Gastroesophageal sphincter (tissue), 3 donors: Measurements from ENCODE around the gene PDGFB.

Experiments used
- CTCF ChIP-seq, 4 experiments: fragments of 200-600 bp in 2 of 4; fragments of 450-650 bp in 2 of 4; sonication (generic) in 1 of 4; IDR thresholded peaks; one replicate each; pipeline ENCODE4 v1.5.1; 2017 to 2019; ENCODE audit warnings: antibody characterized with exemption in 4 of 4, mild to moderate bottlenecking in 2 of 4, moderate library complexity in 2 of 4
- EP300 ChIP-seq: sonication (generic); formaldehyde crosslinking; IDR thresholded peaks from one replicate; pipeline ENCODE4 v1.6.1; 2017; ENCODE audit warnings: antibody characterized with exemption, mild to moderate bottlenecking
- POLR2A ChIP-seq, 2 donors: fragments of 450-650 bp; IDR thresholded peaks; one replicate each; pipeline ENCODE4 v1.6.1; 2017; ENCODE audit warnings: antibody characterized with exemption in 2 of 2, mild to moderate bottlenecking in 2 of 2, moderate library complexity in 1 of 2
- POLR2AphosphoS5 ChIP-seq: sonication (generic); formaldehyde crosslinking; IDR thresholded peaks from one replicate; pipeline ENCODE4 v1.6.1; 2017; ENCODE audit warnings: antibody characterized with exemption

- TF ChIP-seq CTCF (IDR thresholded peaks at IDR 0.05) (no peak), POLR2A (IDR thresholded peaks at IDR 0.05) (no peak), POLR2AphosphoS5 (no peak), EP300 (no peak)
These were observed 7.3 kb downstream of the PDGFB start for GRCh38 chr22:39237318-39238100.
